GM21786 (cell line): ENCODE data around the gene KLHL33.
"Not testable (repeated sequence)": the region's sequence is repeated elsewhere in the genome, so short reads cannot be mapped to it uniquely, and the experiment has no call there.

Source experiments
- ATAC-seq: cut with Tn5 transposase; IDR thresholded peaks from one replicate; pipeline ENCODE4 v1.9.1; 2021; ENCODE audit not compliant: unreplicated experiment

KLHL33 gene

DNA sequence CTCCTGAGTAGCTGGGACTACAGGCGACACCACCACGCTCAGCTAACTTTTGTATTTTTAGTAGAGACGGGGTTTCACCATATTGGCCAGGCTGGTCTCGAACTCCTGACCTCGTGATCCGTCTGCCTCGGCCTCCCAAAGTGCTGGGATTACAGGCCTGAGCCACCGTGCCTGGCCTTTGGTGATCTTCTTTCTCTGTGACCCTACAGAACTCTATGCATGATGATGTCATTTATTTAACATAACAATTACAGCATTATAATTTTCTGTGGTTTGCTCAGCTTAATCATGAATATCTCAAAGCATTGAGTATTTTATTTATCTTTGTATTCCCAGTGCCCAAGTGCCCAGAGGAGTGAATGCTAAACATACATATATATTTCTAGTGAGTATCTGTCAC is 16.9 kb upstream of the KLHL33 start:
- not testable (repeated sequence) for ATAC-seq

DNA sequence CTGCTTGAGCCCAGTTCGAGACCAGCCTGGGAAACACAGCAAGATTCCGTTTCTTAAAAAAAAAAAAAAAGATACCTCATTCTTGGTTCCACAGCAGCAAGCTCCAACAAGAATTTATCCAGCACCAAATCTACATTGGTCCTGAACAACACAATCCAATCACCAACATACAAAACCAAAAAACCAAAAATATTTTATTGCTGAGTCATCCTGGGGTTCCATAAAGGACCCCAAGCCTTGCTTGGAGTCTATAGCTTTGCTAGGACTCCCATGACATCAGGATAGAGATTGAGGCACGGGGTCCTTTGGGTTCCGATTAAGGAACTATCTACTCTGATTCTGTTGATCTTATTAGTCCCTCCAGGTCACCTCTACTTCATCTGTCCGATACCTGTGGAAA is 10.9 kb upstream of the KLHL33 start:
- no peak for ATAC-seq

DNA sequence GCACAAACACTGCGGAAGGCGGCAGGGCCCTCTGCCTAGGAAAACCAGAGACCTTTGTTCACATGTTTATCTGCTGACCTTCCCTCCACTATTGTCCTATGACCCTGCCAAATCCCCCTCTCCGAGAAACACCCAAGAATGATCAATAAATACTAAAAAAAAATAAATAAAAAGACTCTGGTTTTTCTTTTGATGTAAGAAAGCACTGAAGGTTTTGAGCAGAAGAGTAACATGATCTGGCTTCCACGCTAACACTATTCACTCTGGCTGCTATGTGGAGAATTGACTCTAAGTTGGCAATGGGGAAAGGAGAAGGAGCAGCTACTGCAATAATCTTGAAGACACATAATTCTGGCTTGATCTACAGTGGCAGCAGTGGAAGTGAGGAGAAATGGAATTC is 7.7 kb upstream of the KLHL33 start:
- ATAC-seq, result not testable (repeated sequence)

DNA sequence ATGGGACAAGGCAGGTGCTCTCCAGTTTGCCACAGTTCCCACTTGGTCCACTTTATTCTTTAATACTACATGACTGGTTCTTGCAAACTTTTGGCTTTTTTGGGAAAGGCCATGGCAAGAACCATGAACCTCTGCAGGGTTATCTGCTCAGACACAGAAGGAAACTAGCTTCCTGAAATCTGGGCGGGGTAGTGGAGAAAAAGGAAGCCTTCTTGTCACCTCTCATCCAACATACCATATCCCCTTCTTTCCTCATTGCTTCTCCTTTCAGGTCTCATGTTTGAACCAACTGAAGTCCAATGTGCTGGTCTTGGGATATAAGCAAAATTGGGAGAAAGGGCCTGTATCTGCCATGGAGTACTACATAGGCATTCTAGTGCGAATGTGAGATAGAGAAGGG is 5.5 kb upstream of the KLHL33 start:
- ATAC-seq, result no peak

DNA sequence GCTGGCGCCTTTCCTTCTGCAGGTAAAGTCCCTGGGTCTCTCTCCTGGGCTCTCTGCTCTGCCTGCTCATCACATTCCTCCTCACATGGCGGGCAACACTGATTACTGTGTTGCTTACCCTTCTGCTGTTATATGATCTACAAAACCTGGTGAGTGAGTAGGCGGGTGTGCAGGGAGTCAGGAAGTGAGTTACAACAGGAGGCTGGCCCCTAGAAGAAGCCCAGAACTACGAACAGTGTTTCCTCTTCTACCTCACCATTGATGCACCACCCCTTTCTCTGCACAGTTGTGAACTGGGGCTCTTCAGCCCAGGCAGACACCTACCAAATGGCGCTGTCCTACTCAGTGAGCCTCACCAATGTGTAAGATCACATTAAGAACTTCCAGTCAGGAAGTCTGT is 4.9 kb upstream of the KLHL33 start:
- no peak for ATAC-seq

DNA sequence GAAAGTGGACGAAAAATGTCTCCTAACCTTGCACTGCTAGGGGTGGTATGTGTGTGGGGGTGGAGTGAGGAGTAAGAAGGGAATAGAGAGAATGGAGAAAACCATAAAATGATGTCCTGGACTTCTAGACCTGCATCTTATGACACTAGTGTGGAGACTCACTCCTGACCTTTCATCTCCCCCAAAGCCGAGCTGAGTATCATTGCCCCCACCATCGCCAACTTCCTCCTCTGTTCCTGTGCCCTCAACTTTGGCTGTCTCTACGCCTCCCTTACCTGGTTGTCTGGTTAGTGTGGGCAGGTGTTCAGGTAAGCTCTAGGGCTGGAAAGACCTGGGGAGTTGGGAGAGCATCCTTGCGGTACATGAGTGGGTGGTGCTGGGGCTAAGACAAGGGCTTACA is 4.5 kb upstream of the KLHL33 start:
- no peak for ATAC-seq

DNA sequence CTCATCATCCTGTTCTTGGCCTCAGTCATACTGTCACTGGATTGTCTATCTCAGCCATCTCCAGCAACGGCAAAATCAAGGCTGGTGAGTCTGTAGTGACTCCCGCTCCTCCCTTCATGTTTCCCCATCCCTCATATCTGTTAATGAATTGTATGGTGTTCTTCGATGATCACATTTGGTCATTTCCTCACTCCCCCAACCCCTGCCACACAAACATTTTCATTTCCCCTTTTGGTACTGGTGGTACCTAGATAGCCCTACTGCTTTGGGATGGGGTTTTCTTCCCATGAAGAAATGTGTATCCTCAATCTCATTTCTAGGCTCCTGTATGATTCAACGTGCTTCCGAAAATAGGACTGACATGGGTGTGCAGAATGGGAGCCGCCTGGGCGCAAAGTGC is 2.7 kb upstream of the KLHL33 start:
- ATAC-seq, result no peak

DNA sequence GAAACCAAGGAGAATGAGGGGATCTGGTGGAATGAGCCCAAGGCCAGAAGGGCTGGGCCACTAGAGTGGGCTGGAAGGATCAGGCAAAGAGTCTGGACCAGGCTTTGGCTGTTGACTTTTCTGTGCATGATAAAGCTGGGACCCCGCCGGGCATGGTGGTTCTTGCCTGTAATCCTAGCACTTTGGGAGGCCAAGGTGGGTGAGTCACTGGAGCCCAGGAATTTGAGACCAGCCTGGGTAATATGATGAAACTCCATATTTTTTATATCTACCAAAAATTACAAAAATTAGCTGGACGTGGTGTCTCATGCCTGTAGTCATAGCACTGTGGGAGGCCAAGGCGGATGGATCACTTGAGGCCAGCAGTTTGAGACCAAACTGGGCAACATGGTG is 393 bp upstream of the KLHL33 start:
- no peak for ATAC-seq

DNA sequence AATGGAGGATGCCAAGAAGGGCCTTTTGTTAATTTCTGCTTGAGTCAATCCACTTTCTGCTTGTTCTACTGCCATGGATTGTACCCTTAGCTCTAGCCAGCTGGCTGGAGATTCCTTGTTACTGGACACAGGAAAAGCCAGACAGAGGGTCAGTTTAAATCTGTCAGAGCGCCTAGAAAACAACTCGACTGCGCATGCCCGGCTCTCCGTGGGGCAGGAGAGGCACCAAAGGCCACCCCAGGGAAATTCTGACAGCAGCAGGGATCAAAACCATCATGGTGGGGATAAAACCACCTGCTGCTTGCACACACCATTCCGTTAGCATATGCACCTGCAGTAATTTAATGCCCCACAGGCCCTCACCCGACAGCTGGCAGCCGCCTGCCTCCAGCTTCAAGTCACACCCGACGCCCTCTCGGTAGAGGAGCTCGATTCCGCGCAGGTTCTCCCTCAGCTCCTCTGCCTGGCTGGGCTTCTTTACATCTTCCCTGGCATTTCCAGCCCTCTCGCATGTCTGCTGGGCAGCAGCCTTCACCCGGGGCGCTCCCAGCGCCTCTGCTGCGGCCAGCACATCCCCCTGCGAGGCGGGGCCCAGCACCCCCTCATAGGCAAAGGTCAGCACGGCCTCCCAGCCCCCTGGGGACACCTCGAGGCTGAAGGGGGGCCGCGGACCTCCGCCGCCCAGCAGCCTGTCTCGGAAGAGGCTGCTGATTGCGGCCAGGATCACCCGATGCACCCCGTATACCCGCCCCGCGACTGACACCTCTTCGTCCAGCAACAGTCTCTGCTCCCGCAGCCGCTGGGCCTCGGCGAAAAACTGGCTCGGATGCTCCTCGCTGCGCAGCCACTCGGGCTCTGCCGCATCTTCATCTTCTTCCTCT is 1.0 kb downstream of the KLHL33 start:
- no peak for ATAC-seq

DNA sequence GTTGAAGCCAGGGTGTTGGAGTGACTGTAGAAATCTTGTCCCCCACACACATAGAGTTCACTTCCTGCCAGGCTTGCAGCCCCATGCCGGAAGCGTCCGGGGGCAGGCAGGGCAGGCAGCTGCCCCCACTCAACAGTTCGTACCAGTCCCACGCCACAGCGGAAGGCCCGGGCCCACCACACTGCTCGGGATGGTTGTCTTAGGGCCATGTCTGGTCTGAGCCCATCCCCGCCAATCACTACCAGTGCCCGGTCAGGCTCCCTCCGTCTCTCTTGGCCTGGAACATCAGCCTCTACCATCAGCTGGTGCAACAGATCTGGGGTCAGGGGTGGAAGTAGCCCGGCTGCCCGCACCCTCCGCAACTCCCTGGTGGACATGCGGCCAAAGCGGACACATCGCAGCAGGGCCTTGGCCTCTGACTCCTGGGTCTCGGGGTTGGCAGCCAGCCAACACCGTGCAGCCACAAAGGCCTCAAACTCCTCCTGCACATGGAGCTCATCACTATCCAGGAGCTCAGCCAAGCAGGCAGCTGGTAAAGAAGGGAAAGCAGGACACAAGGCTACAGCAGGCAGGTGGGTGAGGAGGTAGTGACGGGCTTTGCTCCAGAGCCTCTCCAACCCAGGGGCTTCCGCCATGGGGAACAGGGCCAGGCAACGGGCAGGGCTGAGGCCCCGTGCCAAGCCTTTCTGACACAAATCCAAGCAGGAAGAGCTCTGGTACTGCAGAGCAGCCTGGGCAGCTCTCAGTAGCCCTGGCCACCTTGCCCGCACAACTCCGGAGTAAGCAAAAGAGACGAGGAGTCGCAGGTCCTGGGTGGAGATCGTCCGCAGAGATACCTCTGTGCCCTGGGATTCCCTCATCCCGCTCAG is 5.9 kb downstream of the KLHL33 start:
- no peak for ATAC-seq

DNA sequence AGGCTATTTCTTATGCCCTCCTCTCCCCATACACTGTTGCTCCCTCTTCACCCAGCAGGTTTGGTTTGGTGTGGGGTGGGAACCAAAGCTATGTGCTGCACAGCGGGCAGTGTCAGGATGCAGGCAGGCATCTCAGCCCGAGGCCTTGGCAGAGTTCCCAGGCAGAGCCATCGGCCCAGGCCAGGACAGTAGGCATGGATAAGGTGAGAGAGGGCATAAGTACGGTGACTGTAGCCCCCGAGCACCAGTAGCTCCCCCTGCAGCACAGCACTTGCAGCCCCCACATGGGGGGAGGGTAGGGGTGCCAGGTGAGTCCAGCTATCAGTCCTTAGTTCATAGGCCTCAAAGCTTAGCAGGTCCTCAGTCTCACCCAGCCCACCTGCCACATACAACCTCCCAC is 7.2 kb downstream of the KLHL33 start:
- ATAC-seq, result no peak

DNA sequence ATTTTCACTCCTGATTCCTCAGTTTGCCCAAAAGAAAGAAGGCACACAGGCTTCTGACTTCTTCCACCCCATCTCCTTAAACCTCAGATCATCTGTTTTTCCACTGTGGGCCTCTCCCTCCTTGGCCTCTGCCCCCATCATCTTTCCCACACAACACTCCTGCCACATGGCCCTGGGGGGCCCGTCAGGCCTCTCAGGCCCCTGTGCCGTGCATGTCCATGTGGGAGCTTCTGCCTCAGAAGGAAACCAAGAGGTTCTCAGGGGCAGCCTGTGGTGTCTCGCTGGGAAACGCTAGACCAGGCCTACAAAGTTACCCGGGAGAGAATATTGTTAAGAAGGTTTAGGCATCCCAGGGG is 8.0 kb downstream of the KLHL33 start:
- ATAC-seq, result peak; percentile 28

DNA sequence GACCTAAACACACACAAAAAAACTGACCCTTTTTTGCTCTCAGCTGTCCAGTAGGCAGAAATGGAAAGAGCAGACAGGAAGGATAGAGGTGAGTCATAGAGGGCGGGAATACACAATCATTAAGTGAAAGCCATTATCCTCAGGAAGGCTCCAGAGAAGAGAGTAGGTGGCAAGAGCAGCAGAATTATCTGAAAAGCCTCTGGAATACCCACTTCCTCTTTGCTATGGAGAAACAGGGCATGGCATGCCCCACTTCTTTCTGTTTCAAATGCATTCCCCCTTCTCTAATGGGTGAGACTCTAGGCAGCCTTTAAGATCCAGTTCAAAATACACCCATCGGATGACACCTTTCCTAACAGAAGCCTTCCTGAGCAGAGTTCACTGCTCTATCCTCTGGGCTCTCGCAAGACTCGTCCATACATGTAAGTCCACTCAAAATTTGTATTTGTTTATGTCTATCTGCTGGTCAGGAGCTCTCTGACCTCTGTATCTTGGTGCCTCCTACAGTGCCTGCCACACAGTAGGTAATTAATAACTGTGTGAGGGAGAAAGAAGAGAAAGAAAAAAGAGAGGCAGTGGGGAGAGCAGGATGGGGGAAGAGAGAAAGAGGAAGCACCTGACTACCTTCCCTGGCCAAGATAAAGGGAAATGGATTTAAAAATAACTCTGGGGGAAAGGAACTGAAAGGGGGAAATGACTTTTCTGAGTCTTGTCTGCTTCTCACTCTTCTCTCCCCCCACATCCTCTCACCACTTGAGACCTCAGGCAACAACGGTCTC is 8.5 kb downstream of the KLHL33 start:
- ATAC-seq, result peak; percentile 81

DNA sequence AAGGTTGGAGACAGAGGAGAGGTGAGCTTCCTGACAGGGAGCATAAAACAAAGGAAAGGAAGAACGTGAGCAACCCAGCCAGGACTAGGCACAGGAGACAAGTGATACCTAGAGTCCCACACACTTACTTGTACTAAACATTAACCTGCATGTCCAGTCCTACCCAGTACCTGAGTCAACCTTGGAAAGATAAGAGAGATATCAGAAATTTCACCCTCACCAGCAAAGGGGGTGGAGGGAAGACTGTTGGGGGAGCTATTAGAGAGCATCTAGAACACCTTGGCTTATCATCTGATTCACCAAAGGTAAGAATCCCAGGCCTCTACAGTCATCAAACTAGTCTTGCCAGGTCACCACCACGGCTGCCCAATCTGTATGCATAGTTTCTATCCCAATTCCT is 11.1 kb downstream of the KLHL33 start:
- ATAC-seq, result no peak

DNA sequence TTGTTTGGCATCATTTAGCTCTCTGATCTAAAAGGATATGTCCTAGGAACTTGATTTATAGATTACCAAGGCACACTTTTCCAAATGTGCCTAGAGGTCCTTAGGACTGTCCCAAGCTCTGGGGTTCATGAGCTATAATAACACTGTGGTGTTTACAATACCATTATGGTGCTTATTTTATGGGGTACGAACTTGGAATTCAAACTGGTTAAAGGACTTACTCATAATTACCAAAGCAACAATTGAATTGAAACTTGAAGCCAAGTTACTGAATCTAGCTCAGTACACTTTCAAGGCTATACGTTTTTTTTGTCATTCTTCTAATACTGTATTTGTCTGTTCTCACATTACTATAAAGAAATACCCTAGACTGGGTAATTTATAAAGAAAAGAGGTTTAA is 13.1 kb downstream of the KLHL33 start:
- ATAC-seq, result no peak

DNA sequence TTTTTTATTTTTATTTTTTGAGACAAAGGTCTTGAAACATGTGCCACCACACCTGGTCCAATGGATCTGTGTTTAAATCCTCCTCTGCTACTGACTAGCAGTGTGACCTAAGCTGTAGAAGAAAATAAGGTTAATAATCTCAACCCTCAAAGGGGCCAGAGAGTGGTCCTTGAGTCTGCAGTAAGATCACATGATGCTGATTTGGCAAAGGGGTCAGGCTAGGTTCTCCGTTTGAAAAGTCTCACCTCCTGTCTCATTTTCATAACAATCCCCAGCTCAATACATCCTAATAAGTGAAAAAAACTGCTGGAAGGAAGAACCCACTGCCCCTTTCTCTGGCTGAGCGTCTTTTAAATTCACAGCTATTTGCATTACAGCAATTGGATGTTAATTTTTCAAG is 14.7 kb downstream of the KLHL33 start:
- ATAC-seq, result no peak

DNA sequence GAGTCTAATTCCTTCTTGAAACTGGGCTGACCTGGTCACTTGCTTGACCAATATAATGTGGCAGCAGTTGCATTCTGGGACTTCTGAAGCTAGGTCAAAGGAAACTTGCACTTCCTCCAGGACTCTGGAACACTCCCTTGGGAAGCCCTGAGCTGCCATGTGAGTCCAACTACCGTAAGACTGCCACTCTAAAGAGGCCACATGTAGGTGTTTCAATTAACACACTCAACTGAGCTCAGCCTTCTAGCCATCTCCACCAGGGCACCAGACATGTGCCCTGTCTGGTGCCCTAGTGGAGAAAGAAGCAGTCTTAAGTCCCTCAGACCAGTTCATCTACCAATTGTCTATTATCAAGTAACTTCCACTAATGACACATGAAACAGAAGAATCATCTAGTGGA is 16.5 kb downstream of the KLHL33 start:
- ATAC-seq, result no peak

DNA sequence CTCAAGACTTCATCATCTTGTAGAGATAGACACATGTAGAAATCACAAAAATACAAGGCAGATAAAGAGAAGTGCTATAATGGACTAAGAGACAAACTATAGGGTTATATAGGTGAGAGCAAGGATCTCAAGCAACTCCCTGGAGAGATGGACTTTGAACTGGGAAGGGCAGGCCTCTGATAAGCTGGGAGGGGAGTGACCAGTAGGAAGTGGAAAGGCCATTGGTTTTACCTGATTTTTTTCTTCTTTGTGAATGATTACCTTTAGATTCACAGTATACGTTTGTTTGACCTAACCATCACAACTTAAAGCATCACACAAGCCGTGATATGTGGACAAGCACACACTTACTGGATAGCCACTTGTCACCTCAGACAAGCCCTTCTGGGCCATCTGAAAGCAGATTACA is 17.5 kb downstream of the KLHL33 start:
- ATAC-seq, result no peak

DNA sequence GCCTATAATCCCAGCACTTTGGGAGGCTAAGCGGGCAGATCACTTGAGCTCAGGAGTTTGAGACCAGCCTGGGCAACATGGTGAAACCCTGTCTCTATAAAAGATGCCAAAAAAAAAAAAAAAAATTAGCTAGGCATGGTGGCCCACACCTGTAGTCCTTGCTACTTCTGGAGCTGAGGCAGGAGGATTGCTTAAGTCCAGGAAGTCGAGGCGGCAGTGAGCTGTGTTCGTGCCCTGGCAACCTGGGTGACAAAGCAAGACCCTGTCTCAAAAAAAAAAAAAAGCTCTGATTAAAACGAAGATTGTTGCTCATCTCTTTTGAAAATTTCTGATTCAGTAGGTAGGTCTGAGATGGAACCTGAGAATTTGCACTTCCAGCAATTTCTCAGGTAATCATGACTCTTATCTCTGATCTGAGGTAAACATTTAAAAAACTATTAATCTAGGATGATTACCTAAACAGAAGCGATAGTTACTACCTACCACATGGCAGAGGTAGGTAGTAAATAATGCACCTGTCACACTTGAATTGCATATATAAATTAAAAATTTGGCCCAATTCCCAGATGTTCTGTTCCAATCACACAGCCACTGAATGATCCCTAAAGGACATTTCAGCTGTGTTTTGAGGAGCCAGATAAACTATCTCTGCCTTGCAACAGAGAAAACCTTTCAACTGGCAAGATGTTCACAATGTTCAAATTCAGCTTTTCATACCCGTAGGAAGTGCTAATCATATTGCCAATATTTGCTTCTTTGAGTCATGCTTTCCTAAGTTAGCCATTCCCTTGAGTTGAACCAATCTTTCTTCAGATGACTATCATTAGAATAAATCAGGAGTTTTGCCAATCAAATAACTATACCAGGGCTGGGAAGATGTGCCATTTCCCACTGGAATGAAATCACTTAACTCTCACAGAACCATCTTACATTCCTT is 18.4 kb downstream of the KLHL33 start:
- ATAC-seq, result no peak

DNA sequence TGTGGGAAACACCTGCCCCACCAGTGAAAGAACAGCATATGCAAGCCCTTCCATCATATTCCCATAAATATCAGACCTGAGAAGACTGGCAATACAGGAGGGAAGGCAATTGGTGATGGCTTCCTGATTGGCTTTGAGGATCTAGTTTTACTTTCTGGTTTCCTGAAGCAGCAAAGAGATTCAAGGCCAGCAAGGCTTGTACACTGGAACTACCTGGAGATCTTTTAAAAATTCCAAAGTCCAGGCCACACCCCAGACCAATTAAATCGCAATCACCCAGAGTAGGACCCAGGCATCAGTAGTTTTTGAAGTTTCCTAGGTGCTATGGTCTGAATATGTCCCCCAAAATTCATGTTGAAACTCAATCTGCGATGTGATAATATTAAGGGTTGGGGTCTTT is 19.7 kb downstream of the KLHL33 start:
- no peak for ATAC-seq
